Body of pancreas (tissue), 4 donors: ENCODE results near the gene SLC33A1. TPM values are rescaled to one million over a fixed set of nuclear protein-coding genes. Genes with fewer than 3 reads are reported as not detected.

Experiments used
- ATAC-seq: fragments of 150-250 bp; one replicate; pipeline ENCODE4 v1.9.1; 2016
- DNase-seq, 4 donors: peaks; one replicate each; pipeline ENCODE4 v3.0.0-alpha.2; 2019
- H3K27ac ChIP-seq, 4 donors: fragments of 200-600 bp; sonication (generic); 1 replicate in 3 of 4; 2 replicates in 1 of 4; pipeline versions ENCODE4 v1.5.1 to v1.6.1; 2016 to 2019; ENCODE audit warnings: mild to moderate bottlenecking in 1 of 4, mixed read lengths in 1 of 4, moderate library complexity in 1 of 4
- H3K27me3 ChIP-seq, 2 donors: fragments of 200-600 bp; sonication (generic); one replicate each; pipeline ENCODE4 v1.6.0; 2016; ENCODE audit warnings: mild to moderate bottlenecking in 1 of 2
- H3K36me3 ChIP-seq, 2 donors: fragments of 200-600 bp; sonication (generic); replicated peaks in 1 of 2; 2 replicates each; pipeline ENCODE4 v1.5.1; 2016; ENCODE audit warnings: low read depth in 2 of 2; ENCODE audit not compliant: insufficient read depth in 1 of 2
- H3K4me1 ChIP-seq: fragments of 200-600 bp; sonication (generic); one replicate; pipeline ENCODE4 v1.6.0; 2016
- H3K4me3 ChIP-seq, 2 donors: fragments of 200-600 bp; sonication (generic); 1 replicate in 1 of 2; 2 replicates in 1 of 2; pipeline ENCODE4 v1.5.1; 2016 to 2019
- H3K9me3 ChIP-seq, 3 donors: fragments of 200-600 bp; sonication (generic); 1 replicate in 2 of 3; 2 replicates in 1 of 3; pipeline ENCODE4 v1.5.1; 2016
- CTCF ChIP-seq, 7 experiments: fragments of 450-650 bp in 4 of 7; fragments of 200-600 bp in 3 of 7; sonication (generic) in 3 of 7; IDR thresholded peaks; one replicate each; pipeline ENCODE4 v1.5.1; 2016 to 2019; ENCODE audit warnings: antibody characterized with exemption in 7 of 7
- POLR2A ChIP-seq, 3 donors: fragments of 450-650 bp; IDR thresholded peaks; one replicate each; pipeline ENCODE4 v1.6.1; 2016; ENCODE audit warnings: antibody characterized with exemption in 3 of 3, mild to moderate bottlenecking in 2 of 3
- WGBS, 2 donors: methylation state at CpG; one replicate each; pipeline ENCODE4 v1.1.5; 2017; 5-methylcytosine and 5-hydroxymethylcytosine counted together
- intact Hi-C: fragments of 100-400 bp; cut with DNase I; formaldehyde crosslinking; loops from one replicate; pipeline ENCODE4 v1.15.1; 2023
- total RNA-seq, 2 donors: library from RNA; depleted of rRNA; stranded (reverse); fragments of >200 nt; gene quantifications; one replicate each; pipeline ENCODE4 v1.1.0, GENCODE V29; 2016

The SLC33A1 gene
- total RNA-seq, result 10 to 100 TPM; 40.0 to 42.2 TPM

GRCh38 chr3:155854141-155854940 lies at the start of gene SLC33A1:
TSS of gene SLC33A1 (minus strand) at chr3:155854427. CDS start at chr3:155853997, 430 bp downstream.
- 0 to 1% methylated on average over 7 to 50 of the region's 50 CpGs for WGBS, 2 donors
- intact Hi-C loops, result no loop called here

DNA sequence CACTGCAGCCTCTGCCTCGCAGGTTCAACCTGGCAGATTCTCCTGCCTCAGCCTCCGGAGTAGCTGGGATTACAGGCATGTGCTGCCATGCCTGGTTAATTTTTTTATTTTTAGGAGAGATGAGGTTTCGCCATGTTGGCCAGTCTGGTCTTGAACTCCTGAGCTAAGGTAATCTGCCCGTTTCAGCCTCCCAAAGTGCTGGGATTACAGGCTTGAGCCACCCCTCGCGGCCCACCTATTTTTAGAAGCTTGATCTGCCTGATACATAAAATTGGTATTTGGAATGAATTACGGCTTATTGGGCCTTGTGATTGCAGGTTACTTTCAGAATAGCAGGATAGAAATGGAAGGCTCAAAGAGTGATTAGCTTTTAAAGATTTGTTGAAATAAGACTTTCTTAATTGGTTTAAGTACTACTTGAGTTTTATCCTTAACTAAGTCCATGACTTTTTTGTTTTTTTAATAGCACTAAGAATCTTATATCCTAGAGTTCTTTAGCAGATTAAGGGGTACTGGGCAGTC lies 41.2 kb upstream of the SLC33A1 start:
- H3K27me3 ChIP-seq, result no peaks in the 10 kb centered on the region
- no peak overlapping the region for H3K4me3 ChIP-seq
- H3K9me3 ChIP-seq, result no peaks in the 10 kb centered on the region
- peaks cover 0 to 5% of the 10 kb centered on the region in 2 donors for H3K36me3 ChIP-seq
- no peak overlapping the region for H3K27ac ChIP-seq
- WGBS, 2 donors, result 91 to 95% methylated on average over 7 of the region's 7 CpGs
- ATAC-seq (no peak), DNase-seq (no peak)
- intact Hi-C loops, result no loop called here
- TF ChIP-seq POLR2A (IDR thresholded peaks at IDR 0.05), result no peak
- no peak for TF ChIP-seq CTCF (IDR thresholded peaks at IDR 0.05)
- peaks cover 6% of the 10 kb centered on the region for H3K4me1 ChIP-seq

More at GRCh38 chr3:155854141-155854940, at the start of gene SLC33A1:
- H3K9me3 ChIP-seq, result no peaks in the 10 kb centered on the region
- H3K4me3 ChIP-seq, result peak within 1 kb of the TSS; percentile 64 to 93
- H3K27ac ChIP-seq, result peak within 1 kb of the TSS; percentile 77 to 97 (median 92)
- peak; percentile 99 to 100 (median 100) for DNase-seq
- H3K36me3 ChIP-seq, result no peaks in the 10 kb centered on the region
- ATAC-seq, result peak; percentile 97
- TF ChIP-seq CTCF (IDR thresholded peaks at IDR 0.05), result peak in 2 of 7 experiments; percentile 1 to 23
- TF ChIP-seq POLR2A (IDR thresholded peaks at IDR 0.05), result peak; percentile 91 to 98 (median 98)
- peaks cover 27% of the 10 kb centered on the region for H3K4me1 ChIP-seq
- H3K27me3 ChIP-seq, result no peaks in the 10 kb centered on the region

- Histone ChIP-seq H3K27me3 (no peaks in the 10 kb centered on the region), H3K9me3 (no peaks in the 10 kb centered on the region), H3K4me3 (no peak overlapping the region), H3K36me3 (peaks cover 0 to 2% of the 10 kb centered on the region in 2 donors), H3K4me1 (peaks cover 21% of the 10 kb centered on the region), H3K27ac (no peak overlapping the region)
- no peak for DNase-seq
- no peak for ATAC-seq
- no peak for TF ChIP-seq POLR2A (IDR thresholded peaks at IDR 0.05)
- no peak for TF ChIP-seq CTCF (IDR thresholded peaks at IDR 0.05)
- intact Hi-C loops, result no loop called here
- 88 to 96% methylated on average over 5 of the region's 5 CpGs for WGBS, 2 donors
Measured at GRCh38 chr3:155891321-155891720, 37.1 kb upstream of the SLC33A1 start.

GRCh38 chr3:155890671-155891190 lies 36.5 kb upstream of the SLC33A1 start:
- WGBS, 2 donors, result 20 to 24% methylated on average over 2 of the region's 2 CpGs
- no peaks in the 10 kb centered on the region for H3K27me3 ChIP-seq
- no peaks in the 10 kb centered on the region for H3K9me3 ChIP-seq
- no peak overlapping the region for H3K4me3 ChIP-seq
- DNase-seq (no peak), ATAC-seq (peak; percentile 33)
- TF ChIP-seq CTCF (IDR thresholded peaks at IDR 0.05), result no peak
- TF ChIP-seq POLR2A (IDR thresholded peaks at IDR 0.05), result no peak
- H3K27ac ChIP-seq, result peak overlapping the region in 1 of 4 donors; percentile 28
- intact Hi-C loops, result no loop called here
- peaks cover 0 to 2% of the 10 kb centered on the region in 2 donors for H3K36me3 ChIP-seq
- peaks cover 21% of the 10 kb centered on the region for H3K4me1 ChIP-seq
